Stimulated activated CD4-positive, alpha-beta T cell treated with anti-CD3 and anti-CD28 coated beads, Interleukin-1b, Interleukin-23, amount 100 ng/mL, for 4 hours (primary cell): ENCODE results near the gene HMOX1.
"Not testable (repeated sequence)": the region's sequence is repeated elsewhere in the genome, so short reads cannot be mapped to it uniquely, and the experiment has no call there.

ENCODE experiments used
- DNase-seq, 2 donors: peaks; one replicate each; pipeline ENCODE4 v3.0.0-alpha.2; 2020; ENCODE audit warnings: low read depth in 2 of 2

HMOX1 gene

GRCh38 chr22:35379146-35379993 is 1.5 kb upstream of the HMOX1 start:
- DNase-seq, result no peak

GRCh38 chr22:35380013-35380412 is 883 bp upstream of the HMOX1 start:
- DNase-seq, result no peak

GRCh38 chr22:35381424-35382009 is 621 bp downstream of the HMOX1 start:
- no peak for DNase-seq

DNA sequence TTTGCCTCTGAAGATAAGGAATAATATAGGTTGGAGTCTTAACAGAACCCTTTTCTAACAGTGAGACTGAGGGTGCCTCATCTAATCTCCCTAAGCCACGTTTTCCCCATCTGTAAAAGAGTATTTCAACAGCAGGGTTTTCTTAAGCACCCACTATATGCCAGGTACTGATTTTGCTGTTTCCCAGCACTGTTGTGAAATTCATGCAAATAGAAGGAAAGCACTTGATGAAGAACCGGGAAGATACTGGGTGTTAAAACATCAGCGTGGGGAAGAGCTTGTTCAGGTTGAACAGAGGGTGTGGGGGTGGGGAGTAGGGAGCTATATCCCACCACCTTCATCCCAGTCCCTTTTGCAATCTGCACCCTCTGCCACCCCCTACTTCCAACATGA is 2.8 kb downstream of the HMOX1 start:
- DNase-seq, result no peak

- no peak for DNase-seq
These were observed 3.6 kb downstream of the HMOX1 start for GRCh38 chr22:35384527-35384926.

GRCh38 chr22:35384975-35385588 is 4.2 kb downstream of the HMOX1 start:
- no peak for DNase-seq

DNA sequence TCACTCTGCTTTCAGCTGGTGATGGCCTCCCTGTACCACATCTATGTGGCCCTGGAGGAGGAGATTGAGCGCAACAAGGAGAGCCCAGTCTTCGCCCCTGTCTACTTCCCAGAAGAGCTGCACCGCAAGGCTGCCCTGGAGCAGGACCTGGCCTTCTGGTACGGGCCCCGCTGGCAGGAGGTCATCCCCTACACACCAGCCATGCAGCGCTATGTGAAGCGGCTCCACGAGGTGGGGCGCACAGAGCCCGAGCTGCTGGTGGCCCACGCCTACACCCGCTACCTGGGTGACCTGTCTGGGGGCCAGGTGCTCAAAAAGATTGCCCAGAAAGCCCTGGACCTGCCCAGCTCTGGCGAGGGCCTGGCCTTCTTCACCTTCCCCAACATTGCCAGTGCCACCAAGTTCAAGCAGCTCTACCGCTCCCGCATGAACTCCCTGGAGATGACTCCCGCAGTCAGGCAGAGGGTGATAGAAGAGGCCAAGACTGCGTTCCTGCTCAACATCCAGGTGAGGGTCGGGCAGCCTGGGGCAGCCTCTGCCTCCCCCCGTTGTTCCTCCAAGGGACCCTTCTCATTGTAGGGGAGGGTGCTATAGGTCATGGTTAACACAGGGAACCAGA is 5.9 kb downstream of the HMOX1 start:
- DNase-seq, result no peak

DNA sequence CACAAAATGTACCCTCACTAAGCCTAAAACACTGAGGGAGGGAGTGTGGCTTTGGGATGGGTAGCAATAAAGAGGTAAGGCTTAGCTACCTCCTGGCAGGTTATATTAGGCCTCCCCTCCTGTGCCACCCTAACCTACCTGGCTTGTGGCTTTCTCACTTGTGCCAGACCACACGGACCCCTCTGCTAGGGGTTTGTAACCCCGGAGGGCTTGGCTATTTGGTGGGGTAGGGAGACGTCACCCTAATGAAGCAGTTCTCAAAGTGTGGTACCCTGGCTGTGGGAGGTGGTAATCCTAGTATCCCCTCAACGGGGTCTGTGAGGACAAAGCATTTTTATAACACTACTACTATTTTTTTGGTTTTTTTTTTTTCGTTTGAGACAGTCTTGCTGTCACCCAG is 10.0 kb downstream of the HMOX1 start:
- DNase-seq, result no peak

DNA sequence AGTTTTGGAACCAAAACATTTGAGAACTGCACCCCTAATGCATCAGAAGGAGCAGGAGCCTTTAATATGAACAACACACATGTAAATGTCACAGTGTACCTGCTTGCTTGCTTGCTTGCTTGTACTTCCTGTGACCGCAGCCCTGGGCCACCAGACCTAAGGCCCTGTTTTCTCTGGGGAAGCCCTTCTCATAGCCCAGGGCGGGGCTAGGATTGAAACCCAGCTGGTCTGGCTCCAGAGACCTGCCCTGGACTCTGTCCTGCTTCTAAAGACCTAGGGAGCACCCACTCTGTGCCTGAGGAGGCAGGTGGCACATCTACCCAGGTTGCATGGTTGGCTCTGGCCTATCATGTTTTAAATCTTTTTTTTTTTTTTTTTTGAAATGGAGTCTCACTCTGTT is 11.5 kb downstream of the HMOX1 start:
- no peak for DNase-seq

DNA sequence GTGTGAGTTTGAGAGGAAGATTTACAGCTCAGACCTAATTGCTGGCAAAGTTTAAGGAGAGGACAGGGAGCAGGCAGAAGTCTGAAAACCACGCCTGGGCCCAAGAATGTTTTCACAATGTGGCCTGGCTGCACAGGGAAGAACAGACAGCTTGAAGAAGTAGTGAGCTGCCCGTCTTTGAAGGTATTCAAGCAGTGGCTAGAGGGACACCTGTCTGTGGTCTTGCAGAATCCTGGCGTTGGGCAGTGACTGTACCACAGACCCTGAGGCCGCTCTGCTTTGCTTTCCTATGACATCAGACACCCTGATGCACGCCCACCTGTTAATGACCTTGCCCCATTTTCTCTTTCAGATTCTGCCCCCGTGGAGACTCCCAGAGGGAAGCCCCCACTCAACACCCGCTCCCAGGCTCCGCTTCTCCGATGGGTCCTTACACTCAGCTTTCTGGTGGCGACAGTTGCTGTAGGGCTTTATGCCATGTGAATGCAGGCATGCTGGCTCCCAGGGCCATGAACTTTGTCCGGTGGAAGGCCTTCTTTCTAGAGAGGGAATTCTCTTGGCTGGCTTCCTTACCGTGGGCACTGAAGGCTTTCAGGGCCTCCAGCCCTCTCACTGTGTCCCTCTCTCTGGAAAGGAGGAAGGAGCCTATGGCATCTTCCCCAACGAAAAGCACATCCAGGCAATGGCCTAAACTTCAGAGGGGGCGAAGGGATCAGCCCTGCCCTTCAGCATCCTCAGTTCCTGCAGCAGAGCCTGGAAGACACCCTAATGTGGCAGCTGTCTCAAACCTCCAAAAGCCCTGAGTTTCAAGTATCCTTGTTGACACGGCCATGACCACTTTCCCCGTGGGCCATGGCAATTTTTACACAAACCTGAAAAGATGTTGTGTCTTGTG is 12.5 kb downstream of the HMOX1 start:
- DNase-seq, result no peak

DNA sequence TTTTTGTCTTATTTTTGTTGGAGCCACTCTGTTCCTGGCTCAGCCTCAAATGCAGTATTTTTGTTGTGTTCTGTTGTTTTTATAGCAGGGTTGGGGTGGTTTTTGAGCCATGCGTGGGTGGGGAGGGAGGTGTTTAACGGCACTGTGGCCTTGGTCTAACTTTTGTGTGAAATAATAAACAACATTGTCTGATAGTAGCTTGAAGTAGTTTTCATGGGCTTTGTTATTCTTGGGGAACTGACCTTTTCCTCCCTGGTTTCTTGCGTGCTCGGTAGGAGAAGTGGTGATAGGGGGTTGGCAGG is 13.1 kb downstream of the HMOX1 start:
- no peak for DNase-seq

DNA sequence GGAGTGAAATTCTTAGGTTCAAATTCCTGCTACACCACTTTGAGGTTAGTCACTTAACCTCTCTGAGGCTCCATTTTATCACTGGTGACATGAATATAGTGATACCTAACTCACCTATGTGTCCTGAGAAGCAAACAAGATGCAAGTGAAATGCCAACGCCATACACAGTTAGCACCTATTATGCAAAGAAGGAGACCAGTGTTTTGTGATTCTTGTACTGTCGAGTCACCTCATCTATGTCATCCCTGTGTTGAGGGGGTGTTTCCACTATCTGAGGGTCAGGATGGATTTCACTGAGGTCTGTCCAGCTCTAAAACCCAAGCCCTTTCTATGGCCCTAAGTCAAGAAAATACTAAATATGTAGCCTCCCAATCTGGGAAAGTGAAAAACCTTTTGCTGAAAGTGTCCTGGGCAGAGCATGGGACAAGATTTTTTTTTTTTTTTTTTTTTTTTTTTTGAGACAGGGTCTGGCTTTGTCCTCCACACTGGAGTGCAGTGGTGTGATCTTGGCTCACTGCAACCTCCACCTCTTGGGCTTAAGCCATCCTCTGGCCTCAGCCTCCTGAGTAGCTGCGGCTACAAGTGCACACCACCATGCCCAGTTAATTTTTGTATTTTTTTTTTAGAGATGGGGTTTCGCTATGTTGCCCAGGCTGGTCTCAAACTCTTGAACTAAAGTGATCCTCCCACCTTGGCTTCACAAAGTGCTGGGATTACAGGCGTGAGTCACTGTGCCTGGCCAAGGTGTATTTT is 14.1 kb downstream of the HMOX1 start:
- DNase-seq, result no peak

DNA sequence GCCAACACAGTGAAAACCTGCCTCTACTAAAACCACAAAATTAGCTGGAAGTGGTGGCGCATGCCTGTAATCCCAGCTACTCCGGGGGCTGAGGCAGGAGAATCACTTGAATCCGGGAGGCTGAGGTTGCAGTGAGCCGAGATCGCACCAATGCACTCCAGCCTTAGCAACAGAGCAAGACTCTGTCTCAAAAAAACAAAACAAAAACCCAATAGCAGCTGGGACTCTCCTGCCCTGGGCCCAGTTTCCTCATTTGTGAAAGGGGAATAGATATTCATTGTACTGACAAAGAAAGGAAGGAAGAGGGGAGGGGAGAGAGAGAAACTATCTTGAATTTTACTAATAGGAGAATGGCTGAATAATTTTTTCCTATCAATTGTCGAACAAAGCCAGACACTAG is 15.7 kb downstream of the HMOX1 start:
- not testable (repeated sequence) for DNase-seq

GRCh38 chr22:35397095-35397904 is 16.4 kb downstream of the HMOX1 start:
- DNase-seq, result no peak

GRCh38 chr22:35398591-35398973 is 17.7 kb downstream of the HMOX1 start:
- DNase-seq, result no peak

GRCh38 chr22:35399114-35399677 is 18.3 kb downstream of the HMOX1 start:
- DNase-seq, result no peak

DNA sequence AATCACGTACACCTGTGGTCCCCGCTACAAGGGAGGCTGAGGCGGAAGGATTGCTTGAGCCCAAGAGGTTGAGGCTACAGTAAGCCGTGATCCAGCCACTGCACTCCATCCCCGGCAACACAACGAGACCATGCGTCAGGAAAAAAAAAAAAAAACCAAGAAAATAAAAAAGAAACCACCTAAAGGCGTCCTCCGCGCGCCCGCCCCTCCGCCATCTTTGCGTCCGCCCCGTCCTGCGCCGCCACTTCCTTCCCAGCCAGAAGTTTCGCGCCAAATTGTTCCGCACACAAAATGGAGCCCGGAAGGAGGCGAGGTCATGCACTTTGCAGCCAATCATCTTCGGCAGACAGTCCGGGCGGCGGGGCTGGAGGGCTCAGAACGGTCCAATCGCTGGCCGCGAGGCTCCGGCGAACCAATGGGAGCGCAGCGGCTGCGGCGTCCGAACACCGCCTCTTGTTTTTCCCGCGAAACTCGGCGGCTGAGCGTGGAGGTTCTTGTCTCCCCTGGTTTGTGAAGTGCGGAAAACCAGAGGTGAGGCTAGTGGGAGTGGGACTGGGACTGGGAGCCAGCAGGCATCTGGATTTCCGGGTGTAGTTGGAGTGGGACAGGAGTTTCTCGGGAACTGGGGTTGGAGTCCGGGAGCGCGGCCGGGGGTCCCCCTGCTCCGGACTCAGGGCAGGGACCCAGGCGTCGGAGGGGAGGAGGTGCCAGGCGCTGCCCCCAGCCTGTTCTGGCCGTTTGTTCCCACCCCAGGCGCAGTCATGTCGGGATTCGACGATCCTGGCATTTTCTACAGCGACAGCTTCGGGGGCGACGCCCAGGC is 19.0 kb downstream of the HMOX1 start, which contains the start of gene MCM5:
MCM5 (plus strand) TSS at position 463 of the 823 bp plus-strand sequence; CDS start at position 762, 299 bp downstream.
- peak; percentile 93 to 95 for DNase-seq

GRCh38 chr22:35400501-35400790 is 19.6 kb downstream of the HMOX1 start:
- DNase-seq, result peak in 1 of 2 donors; percentile 28

DNA sequence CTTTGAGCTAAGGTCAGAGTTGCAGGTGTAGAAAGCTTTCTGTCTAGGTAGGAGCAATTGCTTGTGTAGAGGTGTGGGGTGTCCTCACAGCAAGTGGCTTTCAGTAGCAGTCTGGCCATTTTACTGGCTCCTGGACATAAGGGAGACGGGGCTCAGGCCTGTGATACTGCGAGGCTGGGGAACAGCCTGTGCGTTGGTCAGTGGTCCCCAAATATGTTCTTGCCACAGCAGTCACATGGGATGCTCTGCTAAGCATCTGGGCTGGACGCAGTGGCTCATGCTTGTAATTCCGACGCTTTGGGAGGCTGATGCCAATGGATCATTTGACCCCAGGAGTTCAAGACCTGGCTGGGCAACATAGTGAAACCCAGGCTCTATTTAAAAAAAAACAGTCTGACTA is 21.0 kb downstream of the HMOX1 start:
- DNase-seq, result no peak
